Endothelial cell (in vitro differentiated cells): ENCODE data around the gene ARID1B. TPM values are rescaled to one million over a fixed set of nuclear protein-coding genes. Genes with fewer than 3 reads are reported as not detected.
A peak's percentile ranks its signal among the peaks of the same experiment; 100 is the strongest.

Experiments used
- DNase-seq: peaks from one replicate; pipeline ENCODE4 v3.0.0; 2021; ENCODE audit warnings: low spot score
- H3K27ac Mint-ChIP-seq: one replicate; pipeline ENCODE4 v1.8.0; 2021; ENCODE audit warnings: mixed read lengths, inconsistent platforms; ENCODE audit not compliant: unreplicated experiment
- H3K27me3 Mint-ChIP-seq: one replicate; pipeline ENCODE4 v1.8.0; 2021; ENCODE audit warnings: mild to moderate bottlenecking, moderate library complexity, mixed read lengths, inconsistent platforms; ENCODE audit not compliant: unreplicated experiment
- H3K36me3 Mint-ChIP-seq: one replicate; pipeline ENCODE4 v1.8.0; 2021; ENCODE audit warnings: mild to moderate bottlenecking, low read depth, mixed read lengths, inconsistent platforms; ENCODE audit not compliant: unreplicated experiment
- H3K4me1 Mint-ChIP-seq: one replicate; pipeline ENCODE4 v1.8.0; 2021; ENCODE audit warnings: mild to moderate bottlenecking, mixed read lengths, inconsistent platforms; ENCODE audit not compliant: unreplicated experiment
- H3K4me3 Mint-ChIP-seq: one replicate; pipeline ENCODE4 v1.8.0; 2021; ENCODE audit warnings: mild to moderate bottlenecking, mixed read lengths, inconsistent platforms; ENCODE audit not compliant: unreplicated experiment
- H3K9me3 Mint-ChIP-seq: one replicate; pipeline ENCODE4 v1.8.0; 2021; ENCODE audit warnings: mixed read lengths, inconsistent platforms; ENCODE audit not compliant: unreplicated experiment
- CTCF ChIP-seq: fragments of 200-600 bp; sonication (generic); IDR thresholded peaks from one replicate; pipeline ENCODE4 v1.5.0; 2021; ENCODE audit warnings: antibody characterized with exemption; ENCODE audit not compliant: unreplicated experiment
- total RNA-seq: library from RNA; stranded (reverse); fragmentation: NEBNext Ultra II Directional; extraction: Animal tissue kit (Norgen Biotek cat#: 25700); gene quantifications from one replicate; pipeline ENCODE4 v1.2.1, GENCODE V29; 2021; ENCODE audit not compliant: unreplicated experiment

The ARID1B gene
- total RNA-seq, 1 donor from 2014 or later = 104 TPM

- no peak for DNase-seq
- Mint-ChIP-seq H3K36me3 (peaks cover 24% of the 10 kb centered on the region), H3K4me1 (no peaks in the 10 kb centered on the region), H3K27me3 (peaks cover 2% of the 10 kb centered on the region), H3K27ac (no peak overlapping the region), H3K4me3 (no peak overlapping the region), H3K9me3 (no peaks in the 10 kb centered on the region)
- no peak for TF ChIP-seq CTCF
These were observed 423.4 kb downstream of the ARID1B start for GRCh38 chr6:157200611-157201010.

GRCh38 chr6:157201083-157201482 lies 423.9 kb downstream of the ARID1B start:
- Mint-ChIP-seq H3K27me3 (peaks cover 2% of the 10 kb centered on the region), H3K4me1 (no peaks in the 10 kb centered on the region), H3K4me3 (peak overlapping the region; percentile 34), H3K27ac (no peak overlapping the region), H3K36me3 (peaks cover 29% of the 10 kb centered on the region), H3K9me3 (no peaks in the 10 kb centered on the region)
- no peak for TF ChIP-seq CTCF
- no peak for DNase-seq

- Mint-ChIP-seq H3K4me1 (no peaks in the 10 kb centered on the region), H3K9me3 (no peaks in the 10 kb centered on the region), H3K36me3 (peaks cover 34% of the 10 kb centered on the region), H3K27ac (no peak overlapping the region), H3K27me3 (peaks cover 2% of the 10 kb centered on the region), H3K4me3 (no peak overlapping the region)
- DNase-seq = no peak
- TF ChIP-seq CTCF = no peak
These were observed 426.1 kb downstream of the ARID1B start for GRCh38 chr6:157203312-157203744.

- H3K9me3 Mint-ChIP-seq = no peaks in the 10 kb centered on the region
- TF ChIP-seq CTCF = no peak
- H3K36me3 Mint-ChIP-seq = peaks cover 34% of the 10 kb centered on the region
- no peak overlapping the region for H3K27ac Mint-ChIP-seq
- no peaks in the 10 kb centered on the region for H3K4me1 Mint-ChIP-seq
- no peak for DNase-seq
- H3K27me3 Mint-ChIP-seq = peaks cover 2% of the 10 kb centered on the region
- H3K4me3 Mint-ChIP-seq = peak overlapping the region; percentile 2
These were observed 426.6 kb downstream of the ARID1B start for GRCh38 chr6:157203764-157204163.

- Mint-ChIP-seq H3K27me3 (peaks cover 2% of the 10 kb centered on the region), H3K36me3 (peaks cover 28% of the 10 kb centered on the region), H3K4me1 (no peaks in the 10 kb centered on the region), H3K4me3 (peak overlapping the region; percentile 10), H3K9me3 (no peaks in the 10 kb centered on the region), H3K27ac (peak overlapping the region; percentile 11)
- TF ChIP-seq CTCF = no peak
- no peak for DNase-seq
These were observed 428.5 kb downstream of the ARID1B start for GRCh38 chr6:157205473-157206358.
